ENCODE measurements around the gene DYRK1A.

DYRK1A gene

DNA sequence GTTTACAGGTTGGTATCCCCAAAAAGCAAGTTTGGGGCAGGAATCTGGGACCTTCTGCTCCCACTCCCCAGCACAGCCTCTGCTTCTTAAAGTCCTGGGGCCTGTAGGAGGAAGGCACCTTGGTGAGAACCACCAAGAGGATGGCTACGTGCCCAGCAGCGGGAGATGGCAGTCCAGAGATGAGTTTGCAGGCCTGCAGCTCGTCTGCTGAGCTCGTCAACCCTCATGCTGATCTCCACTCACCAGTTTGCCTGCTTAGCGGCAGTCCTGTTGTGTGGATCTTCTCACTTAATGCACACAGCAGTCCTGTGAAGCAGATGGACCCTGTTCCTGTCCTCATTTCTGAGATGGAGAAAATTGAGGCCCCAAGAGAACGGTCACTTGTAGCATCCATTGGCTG lies 160.5 kb downstream of the DYRK1A start:
- Histone ChIP-seq H3K79me2 (ENCODE audit: control insufficient read depth, insufficient read depth, low read length, unreplicated experiment) (no peaks in the 10 kb centered on the region), H3K27ac (ENCODE audit: low read depth, low read length) (no peak overlapping the region), H3K27me3 (ENCODE audit: insufficient read depth, low read length) (no peaks in the 10 kb centered on the region), H3K4me1 (ENCODE audit: control insufficient read depth, insufficient read depth, low read length, unreplicated experiment) (peaks cover 2% of the 10 kb centered on the region), H2AFZ (ENCODE audit: low read length, unreplicated experiment) (no peak overlapping the region), H3K4me3 (ENCODE audit: low read depth, low read length) (no peak overlapping the region), H3K36me3 (ENCODE audit: insufficient read depth, low read length) (no peaks in the 10 kb centered on the region)

DNA sequence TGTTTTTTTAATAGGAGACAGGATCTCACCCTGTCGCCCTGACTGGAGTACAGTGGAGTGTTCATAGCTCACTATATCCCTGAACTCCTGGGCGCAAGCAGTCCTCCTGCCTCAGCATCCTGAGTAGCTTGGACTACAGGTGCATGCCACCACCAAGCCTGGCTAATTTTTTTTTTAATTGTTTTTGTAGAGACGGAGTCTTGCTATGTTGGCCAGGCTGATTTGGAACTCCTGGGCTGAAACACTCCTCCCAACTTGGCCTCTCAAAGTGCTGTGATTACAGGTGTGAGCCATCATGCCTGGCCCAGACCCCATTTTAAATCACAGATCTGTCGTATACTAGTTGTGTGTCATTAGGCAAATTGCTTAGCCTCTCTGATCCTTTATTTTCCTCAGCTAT lies 161.1 kb downstream of the DYRK1A start:
- Histone ChIP-seq H3K4me1 (ENCODE audit: control insufficient read depth, insufficient read depth, low read length, unreplicated experiment) (peaks cover 2% of the 10 kb centered on the region), H2AFZ (ENCODE audit: low read length, unreplicated experiment) (no peak overlapping the region), H3K4me3 (ENCODE audit: low read depth, low read length) (no peak overlapping the region), H3K27ac (ENCODE audit: low read depth, low read length) (no peak overlapping the region), H3K79me2 (ENCODE audit: control insufficient read depth, insufficient read depth, low read length, unreplicated experiment) (no peaks in the 10 kb centered on the region), H3K36me3 (ENCODE audit: insufficient read depth, low read length) (no peaks in the 10 kb centered on the region), H3K27me3 (ENCODE audit: insufficient read depth, low read length) (no peaks in the 10 kb centered on the region)

DNA sequence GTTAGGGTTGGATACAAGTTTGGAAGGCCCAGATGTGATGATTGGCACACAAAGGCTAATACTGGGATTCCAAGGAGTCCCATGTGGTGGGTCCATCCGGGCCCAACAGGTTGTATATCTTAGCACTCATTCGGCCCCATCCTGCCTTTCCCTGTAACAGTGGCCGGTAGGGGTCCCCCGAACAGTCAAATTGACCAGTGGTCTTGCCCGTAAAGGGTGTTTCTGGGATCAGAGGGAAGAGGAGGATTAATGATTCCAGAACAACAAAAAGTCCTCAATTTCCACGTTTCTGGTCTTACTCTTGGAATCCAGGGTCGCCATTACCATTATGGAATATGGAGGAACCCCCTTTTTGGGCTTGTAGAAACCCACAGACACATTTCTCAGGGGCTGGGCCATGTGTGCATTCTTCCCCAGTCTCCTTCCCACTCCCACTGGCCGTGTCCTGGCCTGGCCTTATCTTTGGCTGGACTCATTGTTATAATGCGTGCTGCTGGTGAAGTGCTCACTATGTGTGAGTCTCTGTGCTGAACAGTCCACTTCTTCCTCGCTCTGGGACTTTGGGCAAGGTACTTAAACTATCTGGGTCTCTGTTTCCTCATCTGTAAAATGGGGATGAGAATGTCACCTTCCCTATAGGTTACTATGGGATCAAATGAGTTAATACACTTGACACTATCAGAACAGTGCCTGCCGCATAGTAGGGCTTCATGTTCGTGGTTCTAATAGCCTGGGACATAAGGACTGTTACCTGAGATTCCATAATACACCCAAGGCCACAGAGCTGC lies 161.8 kb downstream of the DYRK1A start:
- H3K27ac ChIP-seq (ENCODE audit: low read depth, low read length): no peak overlapping the region
- no peak overlapping the region for H3K4me3 ChIP-seq (ENCODE audit: low read depth, low read length)
- no peaks in the 10 kb centered on the region for H3K36me3 ChIP-seq (ENCODE audit: insufficient read depth, low read length)
- peaks cover 6% of the 10 kb centered on the region for H3K4me1 ChIP-seq (ENCODE audit: control insufficient read depth, insufficient read depth, low read length, unreplicated experiment)
- no peaks in the 10 kb centered on the region for H3K27me3 ChIP-seq (ENCODE audit: insufficient read depth, low read length)
- no peaks in the 10 kb centered on the region for H3K79me2 ChIP-seq (ENCODE audit: control insufficient read depth, insufficient read depth, low read length, unreplicated experiment)
- H2AFZ ChIP-seq (ENCODE audit: low read length, unreplicated experiment): no peak overlapping the region

DNA sequence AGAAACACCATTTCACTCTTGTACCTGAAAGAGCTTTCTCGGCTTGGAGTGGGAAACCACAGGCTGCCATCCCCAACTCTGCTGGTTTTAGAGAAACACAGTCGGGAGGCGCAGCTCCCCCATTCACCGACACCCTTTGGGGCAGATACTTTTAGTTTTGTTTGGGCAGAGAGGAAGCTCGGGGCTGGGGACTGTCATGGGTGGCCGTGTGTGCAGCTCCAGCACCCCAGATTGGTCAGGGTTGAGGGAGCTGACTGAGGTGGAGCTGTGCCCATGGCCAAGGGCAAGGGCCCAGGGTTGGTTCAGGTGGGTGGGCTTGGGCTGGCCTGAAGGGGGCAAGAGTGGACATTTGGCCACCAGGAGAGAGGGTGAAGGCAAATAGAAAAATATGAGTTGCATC lies 163.1 kb downstream of the DYRK1A start:
- no peaks in the 10 kb centered on the region for H3K36me3 ChIP-seq (ENCODE audit: insufficient read depth, low read length)
- no peaks in the 10 kb centered on the region for H3K79me2 ChIP-seq (ENCODE audit: control insufficient read depth, insufficient read depth, low read length, unreplicated experiment)
- H2AFZ ChIP-seq (ENCODE audit: low read length, unreplicated experiment): no peak overlapping the region
- peaks cover 3% of the 10 kb centered on the region; the same call in 1 of the 2 replicates for H3K27me3 ChIP-seq (ENCODE audit: insufficient read depth, low read length)
- no peak overlapping the region for H3K27ac ChIP-seq (ENCODE audit: low read depth, low read length)
- H3K4me3 ChIP-seq (ENCODE audit: low read depth, low read length): no peak overlapping the region
- H3K4me1 ChIP-seq (ENCODE audit: control insufficient read depth, insufficient read depth, low read length, unreplicated experiment): peaks cover 9% of the 10 kb centered on the region

DNA sequence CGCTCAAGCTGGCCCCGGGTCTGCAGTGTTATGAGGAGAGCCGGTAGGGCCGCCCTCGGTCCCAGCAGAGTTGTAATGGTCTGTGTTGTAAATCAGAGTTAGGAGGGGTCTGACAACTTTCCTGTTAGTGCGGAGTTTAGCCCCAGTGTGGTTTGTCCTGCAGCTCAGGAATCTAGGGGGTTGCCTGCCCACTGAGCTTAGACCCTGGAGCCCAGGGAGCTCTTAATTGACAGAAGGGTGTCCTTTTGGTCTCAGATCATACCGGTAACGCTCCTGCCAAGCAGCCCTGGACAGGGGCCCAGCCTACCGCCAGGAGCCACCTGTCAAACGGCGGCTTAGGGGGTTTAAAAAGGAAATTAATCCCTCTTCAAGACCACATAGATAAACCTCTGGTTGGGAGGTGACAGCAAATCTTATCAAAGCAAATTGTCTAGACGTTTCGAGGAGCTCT lies 164.4 kb downstream of the DYRK1A start:
- H2AFZ ChIP-seq (ENCODE audit: low read length, unreplicated experiment): no peak overlapping the region

DNA sequence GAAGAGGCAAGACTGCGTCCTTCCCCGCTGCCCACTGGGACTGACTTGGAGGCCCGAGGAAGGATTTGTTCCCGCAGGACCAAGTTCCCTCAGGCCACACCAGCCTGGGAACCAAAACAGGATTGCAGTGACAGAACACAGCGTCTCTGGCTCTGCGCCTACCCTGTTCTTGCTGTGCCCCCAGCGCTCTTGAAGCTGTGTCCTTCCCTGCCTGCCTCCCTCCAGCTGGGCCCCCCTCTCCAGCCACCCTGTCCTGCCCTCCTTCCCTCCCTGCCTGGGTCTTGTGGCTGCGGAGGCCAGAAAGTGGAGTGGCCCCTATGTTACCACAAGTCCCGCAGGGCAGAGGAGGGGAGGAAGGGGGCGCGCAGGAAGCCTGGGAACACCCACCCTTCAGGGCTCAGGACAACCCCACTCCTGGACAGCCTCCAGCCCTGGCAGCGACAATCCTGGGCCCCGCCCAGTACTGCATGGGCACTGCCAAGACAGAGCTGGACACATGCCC lies 164.9 kb downstream of the DYRK1A start:
- Histone ChIP-seq H3K27ac (ENCODE audit: low read depth, low read length) (no peak overlapping the region), H2AFZ (ENCODE audit: low read length, unreplicated experiment) (no peak overlapping the region), H3K4me1 (ENCODE audit: control insufficient read depth, insufficient read depth, low read length, unreplicated experiment) (peaks cover 9% of the 10 kb centered on the region), H3K27me3 (ENCODE audit: insufficient read depth, low read length) (peaks cover 18% of the 10 kb centered on the region; the same call in 1 of the 2 replicates), H3K79me2 (ENCODE audit: control insufficient read depth, insufficient read depth, low read length, unreplicated experiment) (no peaks in the 10 kb centered on the region), H3K4me3 (ENCODE audit: low read depth, low read length) (no peak overlapping the region), H3K36me3 (ENCODE audit: insufficient read depth, low read length) (no peaks in the 10 kb centered on the region)

More for the DNA sequence above, 164.4 kb downstream of the DYRK1A start:
- Histone ChIP-seq H3K27me3 (ENCODE audit: insufficient read depth, low read length) (peaks cover 15% of the 10 kb centered on the region; the same call in 1 of the 2 replicates), H3K27ac (ENCODE audit: low read depth, low read length) (no peak overlapping the region), H3K4me1 (ENCODE audit: control insufficient read depth, insufficient read depth, low read length, unreplicated experiment) (peaks cover 9% of the 10 kb centered on the region), H3K36me3 (ENCODE audit: insufficient read depth, low read length) (no peaks in the 10 kb centered on the region), H3K79me2 (ENCODE audit: control insufficient read depth, insufficient read depth, low read length, unreplicated experiment) (no peaks in the 10 kb centered on the region), H3K4me3 (ENCODE audit: low read depth, low read length) (no peak overlapping the region)

DNA sequence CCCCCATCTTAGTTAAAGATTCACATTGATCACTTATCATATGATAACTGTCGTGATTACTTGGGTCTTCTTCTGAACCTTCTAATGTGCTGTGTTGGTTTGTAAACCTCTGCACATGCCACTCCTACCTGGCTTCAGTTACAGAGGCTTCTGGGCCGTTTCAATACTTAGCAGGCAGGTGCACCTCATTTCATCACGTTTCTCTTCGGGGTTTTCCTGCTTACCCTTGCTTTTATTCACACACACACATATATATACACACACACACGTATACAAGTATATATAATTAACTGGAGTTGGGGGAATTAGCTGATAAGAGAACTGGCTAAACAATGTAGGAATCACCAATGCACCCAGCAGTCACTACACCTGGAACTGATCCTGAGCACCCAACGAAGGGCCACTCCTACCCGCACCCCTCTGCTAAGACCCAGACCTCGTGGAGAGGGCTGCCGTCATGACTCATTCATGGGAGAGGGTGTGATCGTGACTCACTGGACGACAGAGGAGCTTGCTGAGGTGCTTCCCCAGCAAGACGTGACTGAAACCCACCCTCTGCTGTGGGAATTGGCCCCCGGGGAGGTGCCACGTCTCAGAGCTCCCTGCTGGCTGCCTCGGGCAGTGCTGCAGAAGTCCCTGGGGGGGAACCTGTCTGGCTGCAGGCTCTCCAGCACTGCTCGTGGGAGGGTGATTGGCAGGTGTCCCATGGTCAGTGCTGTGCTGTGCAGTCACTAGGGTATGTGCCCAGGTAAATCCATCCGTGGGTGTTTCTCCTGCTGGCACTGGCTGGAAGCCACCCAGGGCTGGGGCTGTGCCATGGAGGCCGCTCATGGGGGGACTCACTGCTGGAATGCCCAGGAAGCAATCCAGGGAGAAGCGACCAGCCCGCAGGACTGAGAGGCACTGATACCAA lies 166.6 kb downstream of the DYRK1A start:
- H2AFZ ChIP-seq (ENCODE audit: low read length, unreplicated experiment): no peak overlapping the region
- no peaks in the 10 kb centered on the region for H3K36me3 ChIP-seq (ENCODE audit: insufficient read depth, low read length)
- H3K27ac ChIP-seq (ENCODE audit: low read depth, low read length): no peak overlapping the region
- H3K79me2 ChIP-seq (ENCODE audit: control insufficient read depth, insufficient read depth, low read length, unreplicated experiment): no peaks in the 10 kb centered on the region
- H3K4me1 ChIP-seq (ENCODE audit: control insufficient read depth, insufficient read depth, low read length, unreplicated experiment): peaks cover 9% of the 10 kb centered on the region
- H3K27me3 ChIP-seq (ENCODE audit: insufficient read depth, low read length): peaks cover 18% of the 10 kb centered on the region; the same call in 1 of the 2 replicates
- H3K4me3 ChIP-seq (ENCODE audit: low read depth, low read length): no peak overlapping the region

DNA sequence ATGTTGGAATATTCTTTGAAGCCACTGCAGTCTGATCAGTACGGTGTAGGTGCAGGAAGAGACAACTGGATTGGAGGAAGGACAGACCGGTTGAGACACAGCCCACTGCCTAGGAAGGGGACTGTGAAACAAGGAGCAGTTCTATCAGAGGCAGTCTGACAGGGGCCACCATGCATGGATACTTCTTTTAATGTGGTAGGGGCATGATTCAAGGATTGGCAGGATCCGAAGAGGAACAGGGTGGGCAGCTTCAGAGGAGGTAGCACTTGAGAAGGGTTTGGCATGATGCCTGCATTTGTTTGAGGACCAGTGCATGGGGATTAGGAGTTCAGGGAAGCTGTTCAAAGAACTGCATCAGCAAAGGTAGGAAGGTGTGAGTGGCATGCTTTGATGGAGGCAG lies 167.9 kb downstream of the DYRK1A start:
- no peaks in the 10 kb centered on the region for H3K36me3 ChIP-seq (ENCODE audit: insufficient read depth, low read length)
- H3K4me3 ChIP-seq (ENCODE audit: low read depth, low read length): no peak overlapping the region
- H3K4me1 ChIP-seq (ENCODE audit: control insufficient read depth, insufficient read depth, low read length, unreplicated experiment): peaks cover 9% of the 10 kb centered on the region
- no peaks in the 10 kb centered on the region for H3K79me2 ChIP-seq (ENCODE audit: control insufficient read depth, insufficient read depth, low read length, unreplicated experiment)
- H2AFZ ChIP-seq (ENCODE audit: low read length, unreplicated experiment): no peak overlapping the region
- peaks cover 18% of the 10 kb centered on the region for H3K27me3 ChIP-seq (ENCODE audit: insufficient read depth, low read length)
- H3K27ac ChIP-seq (ENCODE audit: low read depth, low read length): no peak overlapping the region

DNA sequence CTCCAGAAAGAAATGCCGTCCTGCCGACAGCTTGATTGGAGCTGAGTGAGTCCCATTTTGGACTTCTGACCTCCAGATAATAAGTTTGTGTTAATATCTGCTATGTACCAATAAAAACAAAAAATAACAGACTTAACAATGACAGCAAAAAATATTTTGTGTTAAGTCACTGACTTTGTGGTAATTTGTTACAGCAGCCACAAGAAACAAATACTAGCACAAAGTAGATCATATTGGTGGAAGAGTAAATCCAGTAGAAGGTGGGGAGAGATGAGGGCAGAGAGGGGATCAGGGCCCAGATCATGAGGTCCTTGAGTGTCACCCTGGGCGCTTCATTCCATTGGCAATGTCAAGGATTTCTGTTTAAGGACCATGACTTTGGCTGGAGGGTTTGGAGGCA lies 168.6 kb downstream of the DYRK1A start:
- Histone ChIP-seq H2AFZ (ENCODE audit: low read length, unreplicated experiment) (no peak overlapping the region), H3K27me3 (ENCODE audit: insufficient read depth, low read length) (peaks cover 18% of the 10 kb centered on the region), H3K79me2 (ENCODE audit: control insufficient read depth, insufficient read depth, low read length, unreplicated experiment) (no peaks in the 10 kb centered on the region), H3K4me3 (ENCODE audit: low read depth, low read length) (no peak overlapping the region), H3K4me1 (ENCODE audit: control insufficient read depth, insufficient read depth, low read length, unreplicated experiment) (peaks cover 9% of the 10 kb centered on the region), H3K27ac (ENCODE audit: low read depth, low read length) (no peak overlapping the region), H3K36me3 (ENCODE audit: insufficient read depth, low read length) (no peaks in the 10 kb centered on the region)

DNA sequence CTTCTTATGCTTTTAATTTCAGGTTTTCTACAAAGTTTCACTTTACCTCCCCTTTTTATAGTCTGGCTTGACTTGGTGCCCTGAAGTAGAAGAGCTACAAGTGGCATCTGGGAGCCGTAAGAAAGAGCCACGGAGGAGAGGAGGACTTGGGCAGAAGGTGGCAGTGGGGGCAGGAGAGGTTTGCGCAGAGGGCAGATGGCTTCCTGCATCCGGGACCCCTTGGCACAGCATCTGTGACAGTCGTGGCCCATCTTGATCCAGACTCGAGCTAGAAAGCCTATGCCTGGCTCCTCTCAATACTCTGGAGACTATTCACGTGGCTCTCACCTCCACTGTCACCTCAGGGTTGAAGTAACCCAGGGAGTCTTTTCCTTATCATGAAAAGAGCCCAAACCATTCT lies 169.1 kb downstream of the DYRK1A start:
- H3K4me3 ChIP-seq (ENCODE audit: low read depth, low read length): no peak overlapping the region
- no peak overlapping the region for H3K27ac ChIP-seq (ENCODE audit: low read depth, low read length)
- H2AFZ ChIP-seq (ENCODE audit: low read length, unreplicated experiment): no peak overlapping the region
- no peaks in the 10 kb centered on the region for H3K36me3 ChIP-seq (ENCODE audit: insufficient read depth, low read length)
- H3K4me1 ChIP-seq (ENCODE audit: control insufficient read depth, insufficient read depth, low read length, unreplicated experiment): peaks cover 9% of the 10 kb centered on the region
- H3K79me2 ChIP-seq (ENCODE audit: control insufficient read depth, insufficient read depth, low read length, unreplicated experiment): no peaks in the 10 kb centered on the region
- peaks cover 18% of the 10 kb centered on the region for H3K27me3 ChIP-seq (ENCODE audit: insufficient read depth, low read length)
